HL-60 (cell line): Measurements from ENCODE around the gene ST7.

Source experiments
- DNase-seq, 2 experiments: peaks; one replicate each; pipeline ENCODE4 v3.0.0-alpha.2; 2010 to 2020; ENCODE audit warnings: low read depth in 1 of 2, low spot score in 1 of 2
- H3K27ac ChIP-seq: fragments of 250-450 bp; sonication (Bioruptor Pico); replicated peaks from 2 replicates; pipeline ENCODE4 v1.5.1; 2020; ENCODE audit warnings: mild to moderate bottlenecking, moderate library complexity
- H3K27me3 ChIP-seq: fragments of 250-450 bp; sonication (Bioruptor Pico); 2 replicates; pipeline ENCODE4 v1.5.1; 2021; ENCODE audit warnings: mild to moderate bottlenecking, moderate library complexity; ENCODE audit not compliant: insufficient read depth, poor library complexity, severe bottlenecking
- H3K4me3 ChIP-seq: replicated peaks from 2 replicates; pipeline ENCODE4 v1.5.1; 2011; ENCODE audit warnings: mild to moderate bottlenecking, control low read depth, low read length; ENCODE audit not compliant: insufficient read depth
- CTCF ChIP-seq: IDR thresholded peaks from one replicate; pipeline ENCODE4 v1.5.1; 2011; ENCODE audit warnings: low read length, control low read depth, inconsistent platforms; ENCODE audit not compliant: insufficient read depth
- GABPA ChIP-seq: IDR thresholded peaks from 2 replicates; pipeline ENCODE4 v1.6.1; 2012; ENCODE audit warnings: low read depth
- POLR2AphosphoS5 ChIP-seq: IDR thresholded peaks from 2 replicates; pipeline ENCODE4 v1.6.1; 2012; ENCODE audit warnings: low read depth
- REST ChIP-seq: IDR thresholded peaks from 2 replicates; pipeline ENCODE4 v1.6.1; 2012; ENCODE audit warnings: low read depth; ENCODE audit not compliant: insufficient replicate concordance
- SPI1 ChIP-seq: IDR thresholded peaks from 2 replicates; pipeline ENCODE4 v1.6.1; 2012; ENCODE audit warnings: low read depth, mild to moderate bottlenecking, borderline replicate concordance

The ST7 gene

GRCh38 chr7:117154721-117155120 is 201.4 kb downstream of the ST7 start:
- TF ChIP-seq GABPA (no peak), POLR2AphosphoS5 (no peak), REST (no peak), SPI1 (no peak), CTCF (no peak)
- no peaks in the 10 kb centered on the region for H3K27me3 ChIP-seq
- DNase-seq: no peak
- H3K4me3 ChIP-seq: no peak overlapping the region
- no peak overlapping the region for H3K27ac ChIP-seq

- Histone ChIP-seq H3K4me3 (no peak overlapping the region), H3K27ac (no peak overlapping the region), H3K27me3 (no peaks in the 10 kb centered on the region)
- no peak for TF ChIP-seq REST
- DNase-seq: no peak
Measured at GRCh38 chr7:117155694-117156093, 202.4 kb downstream of the ST7 start.

GRCh38 chr7:117157241-117158209 is 204.2 kb downstream of the ST7 start:
- DNase-seq: no peak
- Histone ChIP-seq H3K27ac (no peak overlapping the region), H3K27me3 (no peaks in the 10 kb centered on the region), H3K4me3 (no peak overlapping the region)
- TF ChIP-seq SPI1 (no peak), GABPA (no peak), REST (no peak), CTCF (no peak), POLR2AphosphoS5 (no peak)
